Activated CD8-positive, alpha-beta memory T cell treated with anti-CD3 and anti-CD28 coated beads for 48 hours (primary cell): ENCODE data around the gene UBALD2.
"Not testable (repeated sequence)": the region's sequence is repeated elsewhere in the genome, so short reads cannot be mapped to it uniquely, and the experiment has no call there.

ENCODE experiments used
- DNase-seq, 3 experiments: peaks; one replicate each; pipeline ENCODE4 v3.0.0-alpha.2; 2020; ENCODE audit warnings: low read depth in 2 of 3, low spot score in 2 of 3

Gene UBALD2

GRCh38 chr17:76264755-76265623 lies at the start of gene UBALD2:
TSS of gene UBALD2 (plus strand) at chr17:76265348. CDS start at chr17:76265506, 158 bp downstream.
- peak; percentile 92 to 99 (median 95) for DNase-seq

GRCh38 chr17:76217081-76217480 lies 48.1 kb upstream of the UBALD2 start:
- DNase-seq: no peak

GRCh38 chr17:76219670-76220383 lies 45.3 kb upstream of the UBALD2 start:
- no peak for DNase-seq

- no peak for DNase-seq
Measured at GRCh38 chr17:76223802-76224201, 41.3 kb upstream of the UBALD2 start.

- not testable (repeated sequence) for DNase-seq
Measured at GRCh38 chr17:76225373-76226086, 39.6 kb upstream of the UBALD2 start.

- DNase-seq: not testable (repeated sequence)
Measured at GRCh38 chr17:76226749-76227148, 38.4 kb upstream of the UBALD2 start.

- no peak for DNase-seq
Measured at GRCh38 chr17:76232342-76232741, 32.8 kb upstream of the UBALD2 start.

- DNase-seq: no peak
Measured at GRCh38 chr17:76233588-76234353, 31.4 kb upstream of the UBALD2 start.

- DNase-seq: no peak
Measured at GRCh38 chr17:76234354-76234679, 30.8 kb upstream of the UBALD2 start.

GRCh38 chr17:76235883-76236282 lies 29.3 kb upstream of the UBALD2 start:
- no peak for DNase-seq

- DNase-seq: no peak
Measured at GRCh38 chr17:76236603-76237002, 28.5 kb upstream of the UBALD2 start.

GRCh38 chr17:76237859-76238313 lies 27.3 kb upstream of the UBALD2 start:
- DNase-seq: no peak

GRCh38 chr17:76238847-76239537 lies 26.2 kb upstream of the UBALD2 start:
- DNase-seq: no peak

GRCh38 chr17:76239538-76240274 lies 25.4 kb upstream of the UBALD2 start:
- no peak for DNase-seq

- DNase-seq: no peak
Measured at GRCh38 chr17:76240461-76241203, 24.5 kb upstream of the UBALD2 start, which contains the start of gene RNF157. TSS of gene RNF157 (minus strand) at chr17:76240493. CDS start at chr17:76240240, 253 bp downstream.

- DNase-seq: no peak
Measured at GRCh38 chr17:76241204-76241538, 24.0 kb upstream of the UBALD2 start.

GRCh38 chr17:76241691-76242255 lies 23.4 kb upstream of the UBALD2 start:
- DNase-seq: no peak

GRCh38 chr17:76243826-76244679 lies 21.1 kb upstream of the UBALD2 start:
- no peak for DNase-seq
